Gastrocnemius medialis (tissue), 4 donors: Measurements from ENCODE around the gene MAFB.

ENCODE experiments used
- POLR2A ChIP-seq, 2 donors: fragments of 450-650 bp; IDR thresholded peaks; one replicate each; pipeline ENCODE4 v1.6.1; 2017; ENCODE audit warnings: antibody characterized with exemption in 2 of 2, mild to moderate bottlenecking in 2 of 2, moderate library complexity in 2 of 2
- TF ChIP-seq, protein P1 (sequence below), 5 experiments: fragments of 450-650 bp in 3 of 5; fragments of 200-600 bp in 2 of 5; sonication (generic) in 2 of 5; IDR thresholded peaks in 4 of 5; conservative IDR thresholded peaks in 1 of 5; 1 replicate in 4 of 5; 2 replicates in 1 of 5; pipeline ENCODE4 v1.5.1; 2016 to 2019; ENCODE audit warnings: antibody characterized with exemption in 5 of 5, mild to moderate bottlenecking in 3 of 5, moderate library complexity in 3 of 5

DNA sequence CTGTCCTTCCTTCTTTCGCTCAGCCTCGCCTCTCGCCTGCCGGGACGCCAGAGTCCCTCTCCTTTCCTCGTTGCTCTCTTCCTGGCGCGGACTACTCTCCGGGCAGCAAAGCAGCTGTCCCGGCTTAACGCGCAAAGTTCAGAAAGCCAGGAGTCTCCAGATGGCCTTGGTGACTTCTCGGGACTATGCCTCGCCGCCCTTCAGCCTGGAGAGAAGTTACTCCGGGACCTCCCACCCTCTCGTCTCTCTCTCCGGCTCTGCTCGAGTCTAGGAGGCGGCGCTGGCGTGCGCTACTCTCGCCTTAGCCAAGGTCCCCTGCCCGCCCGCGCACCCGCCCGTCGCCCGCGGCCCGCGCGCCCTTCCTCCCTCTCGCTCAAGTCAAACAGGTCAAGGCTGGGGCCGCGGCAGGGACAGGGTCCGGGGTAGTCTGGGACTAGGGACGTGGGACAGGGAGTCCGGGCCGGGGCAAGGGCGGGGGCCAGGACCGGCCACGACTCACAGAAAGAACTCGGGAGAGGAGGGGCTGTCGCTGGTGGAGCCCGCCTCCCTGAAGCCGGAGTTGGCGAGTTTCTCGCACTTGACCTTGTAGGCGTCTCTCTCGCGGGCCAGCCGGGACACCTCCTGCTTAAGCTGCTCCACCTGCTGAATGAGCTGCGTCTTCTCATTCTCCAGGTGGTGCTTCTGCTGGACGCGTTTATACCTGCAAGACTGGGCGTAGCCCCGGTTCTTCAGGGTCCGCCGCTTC is 1.5 kb downstream of the MAFB start:
- TF ChIP-seq, protein P1, sequence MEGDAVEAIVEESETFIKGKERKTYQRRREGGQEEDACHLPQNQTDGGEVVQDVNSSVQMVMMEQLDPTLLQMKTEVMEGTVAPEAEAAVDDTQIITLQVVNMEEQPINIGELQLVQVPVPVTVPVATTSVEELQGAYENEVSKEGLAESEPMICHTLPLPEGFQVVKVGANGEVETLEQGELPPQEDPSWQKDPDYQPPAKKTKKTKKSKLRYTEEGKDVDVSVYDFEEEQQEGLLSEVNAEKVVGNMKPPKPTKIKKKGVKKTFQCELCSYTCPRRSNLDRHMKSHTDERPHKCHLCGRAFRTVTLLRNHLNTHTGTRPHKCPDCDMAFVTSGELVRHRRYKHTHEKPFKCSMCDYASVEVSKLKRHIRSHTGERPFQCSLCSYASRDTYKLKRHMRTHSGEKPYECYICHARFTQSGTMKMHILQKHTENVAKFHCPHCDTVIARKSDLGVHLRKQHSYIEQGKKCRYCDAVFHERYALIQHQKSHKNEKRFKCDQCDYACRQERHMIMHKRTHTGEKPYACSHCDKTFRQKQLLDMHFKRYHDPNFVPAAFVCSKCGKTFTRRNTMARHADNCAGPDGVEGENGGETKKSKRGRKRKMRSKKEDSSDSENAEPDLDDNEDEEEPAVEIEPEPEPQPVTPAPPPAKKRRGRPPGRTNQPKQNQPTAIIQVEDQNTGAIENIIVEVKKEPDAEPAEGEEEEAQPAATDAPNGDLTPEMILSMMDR (IDR thresholded peaks at IDR 0.05 in 4 of 5, conservative IDR thresholded peaks at IDR 0.05 in 1 of 5), result no peak
- peak; percentile 38 to 51 for TF ChIP-seq POLR2A (IDR thresholded peaks at IDR 0.05)
